Measurements from ENCODE around the gene STN1.

The STN1 gene

GRCh38 chr10:103855852-103856796 lies 61.9 kb downstream of the STN1 start:
- no peak for DNase-seq (ENCODE audit: low read depth)
- no peak for TF ChIP-seq CTCF (IDR thresholded peaks at IDR 0.05; ENCODE audit: low read depth, low read length, missing control alignments)
- no peak overlapping the region for H3K4me3 ChIP-seq (ENCODE audit: low read depth, low read length)

- no peak for DNase-seq (ENCODE audit: low read depth)
- TF ChIP-seq CTCF (IDR thresholded peaks at IDR 0.05; ENCODE audit: low read depth, low read length, missing control alignments) = no peak
These were observed 62.6 kb downstream of the STN1 start, which contains the start of gene SH3PXD2A for GRCh38 chr10:103855424-103855823. TSS of gene SH3PXD2A (minus strand) at chr10:103855576. CDS start at chr10:103855266, 310 bp downstream.

GRCh38 chr10:103854686-103855391 lies 63.1 kb downstream of the STN1 start:
- no peak overlapping the region for H3K4me3 ChIP-seq (ENCODE audit: low read depth, low read length)
- no peak for TF ChIP-seq CTCF (IDR thresholded peaks at IDR 0.05; ENCODE audit: low read depth, low read length, missing control alignments)
- no peak for DNase-seq (ENCODE audit: low read depth)

More at GRCh38 chr10:103855424-103855823, 62.6 kb downstream of the STN1 start, which contains the start of gene SH3PXD2A:
- no peak within 1 kb of the TSS for H3K4me3 ChIP-seq (ENCODE audit: low read depth, low read length)

- no peak overlapping the region for H3K4me3 ChIP-seq (ENCODE audit: low read depth, low read length)
- no peak for DNase-seq (ENCODE audit: low read depth)
These were observed 63.7 kb downstream of the STN1 start for GRCh38 chr10:103854265-103854685.

GRCh38 chr10:103853428-103854264 lies 64.3 kb downstream of the STN1 start:
- DNase-seq (ENCODE audit: low read depth) = no peak
- H3K4me3 ChIP-seq (ENCODE audit: low read depth, low read length) = no peak overlapping the region
- no peak for TF ChIP-seq CTCF (IDR thresholded peaks at IDR 0.05; ENCODE audit: low read depth, low read length, missing control alignments)

More at GRCh38 chr10:103854265-103854685, 63.7 kb downstream of the STN1 start:
- no peak for TF ChIP-seq CTCF (IDR thresholded peaks at IDR 0.05; ENCODE audit: low read depth, low read length, missing control alignments)

- no peak overlapping the region for H3K4me3 ChIP-seq (ENCODE audit: low read depth, low read length)
- no peak for DNase-seq (ENCODE audit: low read depth)
- TF ChIP-seq CTCF (IDR thresholded peaks at IDR 0.05; ENCODE audit: low read depth, low read length, missing control alignments) = no peak
These were observed 65.1 kb downstream of the STN1 start for GRCh38 chr10:103852856-103853255.
